Measurements from ENCODE around the gene JAK3.

GRCh38 chr19:17868669-17869068, 20.9 kb upstream of the JAK3 start:
- no peak for TF ChIP-seq USF2 (IDR thresholded peaks at IDR 0.05; ENCODE audit: borderline replicate concordance, low read depth, low read length)
- no peak for TF ChIP-seq POLR2A (IDR thresholded peaks at IDR 0.05; ENCODE audit: low read depth, low read length)

Measured in GM12878 (cell line).